Thyroid gland (tissue), 4 donors: ENCODE results near the gene GNPDA2. TPM values are rescaled to one million over a fixed set of nuclear protein-coding genes. Genes with fewer than 3 reads are reported as not detected.

Experiments used
- DNase-seq, 2 donors: peaks; one replicate each; pipeline ENCODE4 v3.0.0-alpha.2; 2019
- H3K27ac ChIP-seq, 3 donors: fragments of 200-600 bp; sonication (generic); 1 replicate in 2 of 3; 2 replicates in 1 of 3; pipeline ENCODE4 v1.5.1; 2016 to 2019; ENCODE audit warnings: mild to moderate bottlenecking in 1 of 3, moderate library complexity in 1 of 3
- H3K27me3 ChIP-seq: fragments of 200-600 bp; sonication (generic); one replicate; pipeline ENCODE4 v1.5.1; 2019
- H3K36me3 ChIP-seq, 2 donors: fragments of 200-600 bp; sonication (generic); one replicate each; pipeline ENCODE4 v1.5.1; 2016 to 2019
- H3K4me1 ChIP-seq, 2 donors: fragments of 200-600 bp; sonication (generic); one replicate each; pipeline ENCODE4 v1.5.1; 2017 to 2019
- H3K4me3 ChIP-seq, 3 donors: fragments of 200-600 bp; sonication (generic); replicated peaks in 1 of 3; 1 replicate in 2 of 3; 2 replicates in 1 of 3; pipeline ENCODE4 v1.5.1; 2016; ENCODE audit warnings: mild to moderate bottlenecking in 1 of 3
- H3K9me3 ChIP-seq: fragments of 200-600 bp; sonication (generic); one replicate; pipeline ENCODE4 v1.5.1; 2017
- POLR2A ChIP-seq, 2 donors: fragments of 450-650 bp; IDR thresholded peaks; one replicate each; pipeline ENCODE4 v1.6.1; 2017; ENCODE audit warnings: antibody characterized with exemption in 2 of 2, mild to moderate bottlenecking in 2 of 2, moderate library complexity in 1 of 2
- WGBS, 2 donors: methylation state at CpG; one replicate each; pipeline ENCODE4 v1.1.5; 2017; 5-methylcytosine and 5-hydroxymethylcytosine counted together
- intact Hi-C: fragments of 100-400 bp; cut with DNase I; formaldehyde crosslinking; loops from one replicate; pipeline ENCODE4 v1.15.1; 2023
- total RNA-seq, 4 donors: library from RNA; depleted of rRNA; stranded (reverse); fragments of >200 nt; gene quantifications; one replicate each; pipeline ENCODE4 v1.2.3, GENCODE V29; 2016
- TF ChIP-seq, protein P1 (sequence below), 6 experiments: fragments of 200-600 bp in 3 of 6; fragments of 450-650 bp in 3 of 6; sonication (generic) in 3 of 6; IDR thresholded peaks; one replicate each; pipeline ENCODE4 v1.5.1; 2016 to 2019; ENCODE audit warnings: antibody characterized with exemption in 6 of 6, mild to moderate bottlenecking in 2 of 6, inconsistent platforms in 1 of 6, moderate library complexity in 1 of 6

Gene GNPDA2
- total RNA-seq, 4 donors from 2014 or later = 24.3 to 32.4 (median 28.7) TPM

DNA sequence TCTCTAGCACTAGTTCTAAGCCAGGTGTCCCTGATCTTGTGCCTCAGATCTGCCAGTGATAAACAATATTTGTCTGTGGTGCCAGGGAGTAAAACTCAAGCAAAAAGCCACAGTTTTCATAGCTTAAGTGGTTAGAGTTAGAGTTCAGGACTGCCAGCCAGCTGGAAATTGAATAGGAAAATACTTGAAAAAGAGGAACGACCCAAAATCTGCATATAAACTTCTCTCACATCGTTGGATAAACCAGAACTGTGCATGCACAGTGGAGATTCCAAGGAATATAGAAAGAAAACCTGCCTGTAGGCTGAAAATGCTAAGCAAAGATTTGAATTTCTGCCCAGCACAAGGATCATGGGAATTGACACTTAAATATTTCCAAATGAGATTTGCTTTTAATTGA is 35.0 kb upstream of the GNPDA2 start:
- Histone ChIP-seq H3K27me3 (no peaks in the 10 kb centered on the region), H3K9me3 (no peaks in the 10 kb centered on the region), H3K27ac (no peak overlapping the region), H3K4me3 (no peak overlapping the region), H3K36me3 (no peaks in the 10 kb centered on the region), H3K4me1 (no peaks in the 10 kb centered on the region)
- intact Hi-C loops = no loop called here
- TF ChIP-seq, protein P1, sequence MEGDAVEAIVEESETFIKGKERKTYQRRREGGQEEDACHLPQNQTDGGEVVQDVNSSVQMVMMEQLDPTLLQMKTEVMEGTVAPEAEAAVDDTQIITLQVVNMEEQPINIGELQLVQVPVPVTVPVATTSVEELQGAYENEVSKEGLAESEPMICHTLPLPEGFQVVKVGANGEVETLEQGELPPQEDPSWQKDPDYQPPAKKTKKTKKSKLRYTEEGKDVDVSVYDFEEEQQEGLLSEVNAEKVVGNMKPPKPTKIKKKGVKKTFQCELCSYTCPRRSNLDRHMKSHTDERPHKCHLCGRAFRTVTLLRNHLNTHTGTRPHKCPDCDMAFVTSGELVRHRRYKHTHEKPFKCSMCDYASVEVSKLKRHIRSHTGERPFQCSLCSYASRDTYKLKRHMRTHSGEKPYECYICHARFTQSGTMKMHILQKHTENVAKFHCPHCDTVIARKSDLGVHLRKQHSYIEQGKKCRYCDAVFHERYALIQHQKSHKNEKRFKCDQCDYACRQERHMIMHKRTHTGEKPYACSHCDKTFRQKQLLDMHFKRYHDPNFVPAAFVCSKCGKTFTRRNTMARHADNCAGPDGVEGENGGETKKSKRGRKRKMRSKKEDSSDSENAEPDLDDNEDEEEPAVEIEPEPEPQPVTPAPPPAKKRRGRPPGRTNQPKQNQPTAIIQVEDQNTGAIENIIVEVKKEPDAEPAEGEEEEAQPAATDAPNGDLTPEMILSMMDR (IDR thresholded peaks at IDR 0.05) = no peak
- TF ChIP-seq POLR2A (IDR thresholded peaks at IDR 0.05) = no peak
- no peak for DNase-seq
- WGBS, 2 donors = 19% methylated on average over 2 of the region's 2 CpGs

- 32 to 41% methylated on average over 8 of the region's 8 CpGs for WGBS, 2 donors
- Histone ChIP-seq H3K36me3 (no peaks in the 10 kb centered on the region), H3K4me1 (no peaks in the 10 kb centered on the region), H3K27ac (no peak overlapping the region), H3K27me3 (no peaks in the 10 kb centered on the region), H3K9me3 (no peaks in the 10 kb centered on the region), H3K4me3 (no peak overlapping the region)
- intact Hi-C loops = no loop called here
- TF ChIP-seq POLR2A (IDR thresholded peaks at IDR 0.05) = no peak
- TF ChIP-seq, protein P1 (IDR thresholded peaks at IDR 0.05) = peak in 4 of 6 experiments; percentile 14 to 46 (median 42)
- no peak for DNase-seq
Observed at GRCh38 chr4:44760142-44760898, 34.0 kb upstream of the GNPDA2 start.

- H3K27ac ChIP-seq = no peak overlapping the region
- no peak for DNase-seq
- WGBS, 2 donors = 80 to 86% methylated on average over 2 of the region's 2 CpGs
- intact Hi-C loops = no loop called here
- no peaks in the 10 kb centered on the region for H3K36me3 ChIP-seq
- no peak for TF ChIP-seq POLR2A (IDR thresholded peaks at IDR 0.05)
- TF ChIP-seq, protein P1 (IDR thresholded peaks at IDR 0.05) = no peak
- no peaks in the 10 kb centered on the region for H3K9me3 ChIP-seq
- H3K27me3 ChIP-seq = no peaks in the 10 kb centered on the region
- no peaks in the 10 kb centered on the region for H3K4me1 ChIP-seq
- no peak overlapping the region for H3K4me3 ChIP-seq
Observed at GRCh38 chr4:44756559-44756958, 30.2 kb upstream of the GNPDA2 start.

- no peak for DNase-seq
- no peak overlapping the region for H3K4me3 ChIP-seq
- TF ChIP-seq, protein P1 (IDR thresholded peaks at IDR 0.05) = no peak
- no peak for TF ChIP-seq POLR2A (IDR thresholded peaks at IDR 0.05)
- no peaks in the 10 kb centered on the region for H3K4me1 ChIP-seq
- H3K27me3 ChIP-seq = no peaks in the 10 kb centered on the region
- intact Hi-C loops = no loop called here
- no peak overlapping the region for H3K27ac ChIP-seq
- no peaks in the 10 kb centered on the region for H3K36me3 ChIP-seq
- H3K9me3 ChIP-seq = no peaks in the 10 kb centered on the region
- 84% methylated on average over 2 of the region's 2 CpGs for WGBS, 2 donors
Observed at GRCh38 chr4:44740201-44740600, 13.8 kb upstream of the GNPDA2 start.

DNA sequence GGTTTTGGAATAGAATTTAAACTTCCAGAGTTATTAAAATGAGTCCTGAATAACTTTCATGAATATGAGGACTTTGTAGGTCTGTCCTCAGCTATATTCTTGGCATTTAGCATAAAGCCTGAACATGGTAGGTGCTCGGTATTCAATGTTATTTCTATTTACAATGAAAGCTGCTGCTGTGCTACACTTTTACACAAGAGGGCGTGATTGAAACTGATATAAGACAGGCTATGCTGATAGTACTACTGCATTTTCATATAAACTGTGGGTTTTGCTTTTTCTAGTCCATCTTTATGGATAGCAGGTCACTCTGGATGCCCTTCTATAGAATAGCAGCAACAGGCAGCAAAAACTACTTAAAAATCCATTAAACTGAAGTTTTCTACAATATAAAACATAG is 12.3 kb upstream of the GNPDA2 start:
- TF ChIP-seq, protein P1 (IDR thresholded peaks at IDR 0.05) = peak in 2 of 6 experiments; percentile 30 to 32
- TF ChIP-seq POLR2A (IDR thresholded peaks at IDR 0.05) = no peak
- Histone ChIP-seq H3K27me3 (no peaks in the 10 kb centered on the region), H3K27ac (no peak overlapping the region), H3K36me3 (no peaks in the 10 kb centered on the region), H3K4me1 (no peaks in the 10 kb centered on the region), H3K4me3 (no peak overlapping the region), H3K9me3 (no peaks in the 10 kb centered on the region)
- intact Hi-C loops = no loop called here
- 34 to 43% methylated on average over 2 of the region's 2 CpGs for WGBS, 2 donors
- DNase-seq = no peak
